Astrocyte of the cerebellum (primary cell): ENCODE measurements around the gene C11orf68.

ENCODE experiments used
- DNase-seq: peaks from one replicate; pipeline ENCODE4 v3.0.0-alpha.2; 2011; ENCODE audit warnings: low read depth
- H3K4me3 ChIP-seq: 2 replicates; pipeline ENCODE4 v1.5.1; 2011; ENCODE audit warnings: mild to moderate bottlenecking, low read depth, low read length, moderate library complexity
- in situ Hi-C: cut with HindIII; loops from 2 replicates; pipeline ENCODE4 v1.10.0; 2017; ENCODE audit warnings: low sequenced_read_pairs
- TF ChIP-seq, protein P1 (sequence below): IDR thresholded peaks from 2 replicates; pipeline ENCODE4 v1.5.1; 2012; ENCODE audit warnings: low read length, low read depth, moderate library complexity, mild to moderate bottlenecking; ENCODE audit errors: missing control alignments

Gene C11orf68

DNA sequence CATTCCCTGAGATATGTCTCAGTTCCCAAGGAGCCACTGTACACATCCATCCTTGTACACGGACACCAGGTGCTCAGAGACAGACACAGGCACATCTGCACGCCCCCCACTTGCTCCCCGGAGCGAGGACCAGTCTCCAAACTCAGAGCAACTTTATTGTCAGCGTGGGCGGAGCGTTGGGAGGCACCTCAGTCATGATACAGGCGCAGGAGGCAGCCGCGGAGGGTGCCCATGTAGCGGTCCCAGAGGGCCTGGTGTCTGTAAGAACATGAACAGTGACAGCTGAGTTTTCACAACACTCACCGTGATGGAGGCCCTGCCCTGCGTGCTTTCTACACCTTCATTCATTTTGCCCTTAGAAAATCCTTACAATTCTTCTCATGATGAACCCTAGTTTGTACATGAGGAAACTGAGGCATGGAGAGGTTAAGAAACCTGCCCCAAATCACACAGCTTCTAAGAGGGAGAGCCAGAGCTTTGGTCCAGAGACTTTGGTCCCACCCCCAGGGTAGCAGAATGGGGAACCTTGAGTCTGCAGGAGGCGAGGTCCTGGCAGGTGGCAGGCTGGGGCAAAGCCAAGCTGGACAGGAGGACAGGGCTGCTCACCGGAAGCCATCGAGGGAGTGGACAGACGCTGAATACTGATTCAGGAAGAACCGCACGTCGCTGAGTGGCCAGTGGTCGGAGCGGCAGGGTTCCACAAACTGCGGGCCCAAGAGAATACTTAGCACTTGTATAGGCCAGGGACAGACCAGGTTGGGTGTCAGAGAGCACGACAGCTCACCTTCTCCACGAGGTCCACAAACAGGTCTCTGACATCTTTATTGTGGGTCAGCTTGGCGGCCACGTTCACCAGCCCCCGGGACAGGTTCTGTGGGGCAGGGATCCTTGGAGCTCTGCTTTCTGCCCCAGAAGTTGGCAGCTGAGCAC lies 34.8 kb downstream of the C11orf68 start:
- no peak overlapping the region for H3K4me3 ChIP-seq
- TF ChIP-seq, protein P1, sequence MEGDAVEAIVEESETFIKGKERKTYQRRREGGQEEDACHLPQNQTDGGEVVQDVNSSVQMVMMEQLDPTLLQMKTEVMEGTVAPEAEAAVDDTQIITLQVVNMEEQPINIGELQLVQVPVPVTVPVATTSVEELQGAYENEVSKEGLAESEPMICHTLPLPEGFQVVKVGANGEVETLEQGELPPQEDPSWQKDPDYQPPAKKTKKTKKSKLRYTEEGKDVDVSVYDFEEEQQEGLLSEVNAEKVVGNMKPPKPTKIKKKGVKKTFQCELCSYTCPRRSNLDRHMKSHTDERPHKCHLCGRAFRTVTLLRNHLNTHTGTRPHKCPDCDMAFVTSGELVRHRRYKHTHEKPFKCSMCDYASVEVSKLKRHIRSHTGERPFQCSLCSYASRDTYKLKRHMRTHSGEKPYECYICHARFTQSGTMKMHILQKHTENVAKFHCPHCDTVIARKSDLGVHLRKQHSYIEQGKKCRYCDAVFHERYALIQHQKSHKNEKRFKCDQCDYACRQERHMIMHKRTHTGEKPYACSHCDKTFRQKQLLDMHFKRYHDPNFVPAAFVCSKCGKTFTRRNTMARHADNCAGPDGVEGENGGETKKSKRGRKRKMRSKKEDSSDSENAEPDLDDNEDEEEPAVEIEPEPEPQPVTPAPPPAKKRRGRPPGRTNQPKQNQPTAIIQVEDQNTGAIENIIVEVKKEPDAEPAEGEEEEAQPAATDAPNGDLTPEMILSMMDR: no peak
- no peak for DNase-seq
- in situ Hi-C loops: no loop called here

GRCh38 chr11:65883058-65883761 lies 35.7 kb downstream of the C11orf68 start:
- no peak overlapping the region for H3K4me3 ChIP-seq
- in situ Hi-C loops: no loop called here

GRCh38 chr11:65882120-65883057 lies 36.5 kb downstream of the C11orf68 start:
- in situ Hi-C loops: no loop called here
- no peak for DNase-seq
- no peak overlapping the region for H3K4me3 ChIP-seq
- TF ChIP-seq, protein P1: no peak

More at GRCh38 chr11:65883058-65883761, 35.7 kb downstream of the C11orf68 start:
- DNase-seq: no peak
- TF ChIP-seq, protein P1: no peak

DNA sequence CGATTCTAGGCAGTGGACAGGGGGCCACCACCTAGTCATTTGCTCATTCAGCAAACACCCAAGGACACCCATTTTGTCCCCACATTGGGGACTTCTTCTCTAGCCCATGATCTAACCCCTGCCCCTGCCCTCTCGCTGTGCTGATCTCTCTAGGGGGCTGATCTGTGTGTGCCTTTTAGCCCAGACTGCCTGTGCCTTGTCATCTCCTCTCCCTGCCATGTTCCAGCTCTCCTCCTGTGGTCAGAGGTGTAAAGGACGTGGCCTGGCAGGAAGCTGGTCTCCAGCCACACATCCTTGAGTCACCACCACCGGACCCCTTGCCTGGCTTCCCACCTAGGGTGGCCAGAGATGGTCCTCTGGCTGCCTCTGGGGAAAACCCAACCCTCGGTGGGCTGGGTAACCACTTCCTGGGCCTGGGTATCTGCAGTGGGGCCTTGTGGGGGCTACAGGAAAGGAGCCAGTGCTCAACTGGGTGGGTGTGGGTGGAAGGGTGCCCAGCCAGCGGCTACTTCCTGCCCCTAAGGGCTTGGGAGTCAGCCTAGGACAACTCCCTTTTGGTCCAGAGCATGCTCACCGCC lies 37.9 kb downstream of the C11orf68 start:
- no peak overlapping the region for H3K4me3 ChIP-seq
- DNase-seq: no peak
- in situ Hi-C loops: no loop called here
- TF ChIP-seq, protein P1: no peak

GRCh38 chr11:65880027-65880426 lies 38.8 kb downstream of the C11orf68 start:
- H3K4me3 ChIP-seq: no peak overlapping the region
- TF ChIP-seq, protein P1: no peak
- DNase-seq: no peak
- in situ Hi-C loops: no loop called here
